HT-29 (cell line): ENCODE data around the gene TYK2. TPM values are rescaled to one million over a fixed set of nuclear protein-coding genes. Genes with fewer than 3 reads are reported as not detected.
"Not testable (repeated sequence)": the region's sequence is repeated elsewhere in the genome, so short reads cannot be mapped to it uniquely, and the experiment has no call there.

Experiments used
- DNase-seq: peaks from one replicate; pipeline ENCODE4 v3.0.0-alpha.2; 2015; ENCODE audit warnings: low spot score
- total RNA-seq: library from RNA; depleted of rRNA; stranded (reverse); fragments of >200 nt; shearing (Covaris generic); gene quantifications from 2 replicates; pipeline ENCODE4 v1.2.3, GENCODE V29; 2014

Gene TYK2
- total RNA-seq, 1 experiment from 2014 or later: 107 TPM

GRCh38 chr19:10408511-10409283 is 28.3 kb upstream of the TYK2 start:
- no peak for DNase-seq

GRCh38 chr19:10407096-10407495 is 26.7 kb upstream of the TYK2 start:
- DNase-seq: no peak

GRCh38 chr19:10406191-10406590 is 25.8 kb upstream of the TYK2 start:
- no peak for DNase-seq

GRCh38 chr19:10404888-10405820 is 24.8 kb upstream of the TYK2 start:
- no peak for DNase-seq

GRCh38 chr19:10403137-10404021 is 23.0 kb upstream of the TYK2 start, which contains the start of gene CDC37:
Gene CDC37, minus strand, starts transcription at chr19:10403542. Its CDS starts 63 bp downstream, at chr19:10403479.
- peak; percentile 93 for DNase-seq

- peak; percentile 37 for DNase-seq
These were observed 22.2 kb upstream of the TYK2 start for GRCh38 chr19:10402441-10403038.

GRCh38 chr19:10399878-10400277 is 19.5 kb upstream of the TYK2 start:
- no peak for DNase-seq

- not testable (repeated sequence) for DNase-seq
These were observed 19.0 kb upstream of the TYK2 start for GRCh38 chr19:10399340-10399739.

GRCh38 chr19:10398819-10399218 is 18.4 kb upstream of the TYK2 start:
- no peak for DNase-seq

- DNase-seq: no peak
These were observed 15.5 kb upstream of the TYK2 start for GRCh38 chr19:10395917-10396316.

GRCh38 chr19:10395436-10395835 is 15.1 kb upstream of the TYK2 start:
- DNase-seq: no peak

- no peak for DNase-seq
These were observed 14.6 kb upstream of the TYK2 start for GRCh38 chr19:10395003-10395402.

GRCh38 chr19:10393137-10393536 is 12.8 kb upstream of the TYK2 start:
- no peak for DNase-seq

- DNase-seq: no peak
These were observed 11.7 kb upstream of the TYK2 start for GRCh38 chr19:10392120-10392519.

GRCh38 chr19:10390652-10391286 is 10.4 kb upstream of the TYK2 start:
- DNase-seq: peak; percentile 73

- DNase-seq: no peak
These were observed 9.5 kb upstream of the TYK2 start for GRCh38 chr19:10389863-10390262.

- peak; percentile 90 for DNase-seq
These were observed 8.6 kb upstream of the TYK2 start for GRCh38 chr19:10388957-10389356.

- DNase-seq: no peak
These were observed 4.2 kb upstream of the TYK2 start for GRCh38 chr19:10384580-10384979.

- not testable (repeated sequence) for DNase-seq
These were observed 2.8 kb upstream of the TYK2 start for GRCh38 chr19:10383223-10383499.

- no peak for DNase-seq
These were observed 476 bp downstream of the TYK2 start for GRCh38 chr19:10379880-10380312.

- no peak for DNase-seq
These were observed 2.2 kb downstream of the TYK2 start for GRCh38 chr19:10378124-10378523.
